ENCODE results near the gene KDM1B. TPM values are rescaled to one million over a fixed set of nuclear protein-coding genes. Genes with fewer than 3 reads are reported as not detected.

The KDM1B gene
- total RNA-seq: 24.5 TPM

GRCh38 chr6:18155150-18155863 is at the start of gene KDM1B:
KDM1B (plus strand) TSS chr6:18155422; CDS start chr6:18159896, 4,474 bp downstream.
- DNase-seq (ENCODE audit: low read depth in 2 of 3, low spot score in 2 of 3): peak; percentile 95 to 99 (median 99)

- DNase-seq (ENCODE audit: low read depth in 2 of 3, low spot score in 2 of 3): no peak
Measured at GRCh38 chr6:18107061-18107460, 48.2 kb upstream of the KDM1B start.

- no peak for DNase-seq (ENCODE audit: low read depth in 2 of 3, low spot score in 2 of 3)
Measured at GRCh38 chr6:18110162-18110561, 45.1 kb upstream of the KDM1B start.

- no peak for DNase-seq (ENCODE audit: low read depth in 2 of 3, low spot score in 2 of 3)
Measured at GRCh38 chr6:18115356-18115755, 39.9 kb upstream of the KDM1B start.

GRCh38 chr6:18117136-18117535 is 38.1 kb upstream of the KDM1B start:
- DNase-seq (ENCODE audit: low read depth in 2 of 3, low spot score in 2 of 3): no peak

- no peak for DNase-seq (ENCODE audit: low read depth in 2 of 3, low spot score in 2 of 3)
Measured at GRCh38 chr6:18118330-18118729, 36.9 kb upstream of the KDM1B start.

- DNase-seq (ENCODE audit: low read depth in 2 of 3, low spot score in 2 of 3): no peak
Measured at GRCh38 chr6:18119236-18119635, 36.0 kb upstream of the KDM1B start.

GRCh38 chr6:18121580-18122127 is 33.6 kb upstream of the KDM1B start:
- DNase-seq (ENCODE audit: low read depth in 2 of 3, low spot score in 2 of 3): no peak

GRCh38 chr6:18122128-18123093 is 32.8 kb upstream of the KDM1B start, which contains the start of gene NHLRC1:
NHLRC1 (minus strand) TSS chr6:18122677; CDS start chr6:18122606, 71 bp downstream.
- peak; percentile 35 to 92 (median 92) for DNase-seq (ENCODE audit: low read depth in 2 of 3, low spot score in 2 of 3)

- no peak for DNase-seq (ENCODE audit: low read depth in 2 of 3, low spot score in 2 of 3)
Measured at GRCh38 chr6:18126121-18126520, 29.1 kb upstream of the KDM1B start.

- DNase-seq (ENCODE audit: low read depth in 2 of 3, low spot score in 2 of 3): no peak
Measured at GRCh38 chr6:18132346-18132745, 22.9 kb upstream of the KDM1B start.

GRCh38 chr6:18135171-18135570 is 20.1 kb upstream of the KDM1B start:
- DNase-seq (ENCODE audit: low read depth in 2 of 3, low spot score in 2 of 3): no peak

GRCh38 chr6:18136260-18136659 is 19.0 kb upstream of the KDM1B start:
- no peak for DNase-seq (ENCODE audit: low read depth in 2 of 3, low spot score in 2 of 3)

- DNase-seq (ENCODE audit: low read depth in 2 of 3, low spot score in 2 of 3): no peak
Measured at GRCh38 chr6:18138906-18139305, 16.3 kb upstream of the KDM1B start.

- DNase-seq (ENCODE audit: low read depth in 2 of 3, low spot score in 2 of 3): no peak
Measured at GRCh38 chr6:18139935-18140621, 15.1 kb upstream of the KDM1B start.

- DNase-seq (ENCODE audit: low read depth in 2 of 3, low spot score in 2 of 3): no peak
Measured at GRCh38 chr6:18141805-18142590, 13.2 kb upstream of the KDM1B start.

- DNase-seq (ENCODE audit: low read depth in 2 of 3, low spot score in 2 of 3): no peak
Measured at GRCh38 chr6:18142591-18142861, 12.7 kb upstream of the KDM1B start.

GRCh38 chr6:18147160-18147559 is 8.1 kb upstream of the KDM1B start:
- no peak for DNase-seq (ENCODE audit: low read depth in 2 of 3, low spot score in 2 of 3)

GRCh38 chr6:18147616-18148015 is 7.6 kb upstream of the KDM1B start:
- no peak for DNase-seq (ENCODE audit: low read depth in 2 of 3, low spot score in 2 of 3)
